OCI-LY7 (cell line): ENCODE results near the gene SRCAP. TPM values are rescaled to one million over a fixed set of nuclear protein-coding genes. Genes with fewer than 3 reads are reported as not detected.

Experiments
- BruUV-seq: library from RNA; stranded (reverse); fragments of 400-500 nt; replicated peaks from 2 replicates; lab custom pipeline; 2021; lab: Mats Ljungman, UMichigan
- CTCF ChIA-PET: fragments of 300-600 bp; sonication (Branson Sonifier 250); formaldehyde crosslinking; loops from one replicate; lab custom pipeline; 2022; ENCODE audit warnings: antibody characterized with exemption; ENCODE audit not compliant: unreplicated experiment; lab: Charles Lee
- POLR2A ChIA-PET: fragments of 300-600 bp; sonication (Branson Sonifier 250); formaldehyde crosslinking; loops from one replicate; lab custom pipeline; 2022; ENCODE audit warnings: antibody characterized with exemption; lab: Charles Lee
- DNase-seq: peaks from one replicate; pipeline ENCODE4 v3.0.0-alpha.2; 2015; ENCODE audit warnings: low spot score
- H2AFZ ChIP-seq: fragments of 200-600 bp; sonication (generic), shearing (Covaris generic); 2 replicates; pipeline ENCODE4 v1.6.1; 2014; ENCODE audit warnings: mild to moderate bottlenecking, antibody characterized with exemption, low read length, moderate library complexity
- H3K27ac ChIP-seq: fragments of 200-600 bp; sonication (generic); 2 replicates; pipeline ENCODE4 v1.5.1; 2014; ENCODE audit warnings: mixed run types, low read depth, mild to moderate bottlenecking, moderate library complexity, low read length, inconsistent platforms; ENCODE audit not compliant: poor library complexity, severe bottlenecking
- H3K36me3 ChIP-seq: fragments of 200-600 bp; sonication (generic); 2 replicates; pipeline ENCODE4 v1.6.1; 2014; ENCODE audit warnings: mild to moderate bottlenecking, antibody characterized with exemption, low read length, moderate library complexity, mixed read lengths; ENCODE audit not compliant: insufficient read depth
- H3K4me1 ChIP-seq: fragments of 200-600 bp; sonication (generic); 2 replicates; pipeline ENCODE4 v1.5.1; 2014; ENCODE audit warnings: mild to moderate bottlenecking, low read length; ENCODE audit not compliant: insufficient read depth, poor library complexity, severe bottlenecking
- H3K4me2 ChIP-seq: fragments of 200-600 bp; sonication (generic); 2 replicates; pipeline ENCODE4 v1.6.1; 2014; ENCODE audit warnings: mild to moderate bottlenecking, low read length
- H3K4me3 ChIP-seq: fragments of 200-600 bp; sonication (generic); 2 replicates; pipeline ENCODE4 v1.5.1; 2014; ENCODE audit warnings: mild to moderate bottlenecking, low read depth, low read length; ENCODE audit not compliant: poor library complexity, severe bottlenecking
- H3K79me2 ChIP-seq: fragments of 200-600 bp; sonication (generic); 2 replicates; pipeline ENCODE4 v1.6.1; 2016; ENCODE audit warnings: low read depth, mild to moderate bottlenecking, low read length, moderate library complexity, mixed read lengths; ENCODE audit not compliant: insufficient read depth
- H3K9me2 ChIP-seq: fragments of 200-600 bp; sonication (generic); 2 replicates; pipeline ENCODE4 v1.6.1; 2016; ENCODE audit warnings: mild to moderate bottlenecking, low read length, mixed read lengths; ENCODE audit not compliant: insufficient read depth
- H3K9me3 ChIP-seq: fragments of 200-600 bp; sonication (generic); 2 replicates; pipeline ENCODE4 v1.6.1; 2014; ENCODE audit warnings: mild to moderate bottlenecking, mixed run types, low read length, mixed read lengths
- H4K20me1 ChIP-seq: fragments of 200-600 bp; sonication (generic); 2 replicates; pipeline ENCODE4 v1.6.1; 2014; ENCODE audit warnings: mild to moderate bottlenecking, antibody characterized with exemption, low read length, moderate library complexity, mixed read lengths; ENCODE audit not compliant: insufficient read depth
- CTCF ChIP-seq: fragments of 200-600 bp; sonication (generic); conservative IDR thresholded peaks from 2 replicates; pipeline ENCODE4 v1.5.1; 2014; ENCODE audit warnings: mild to moderate bottlenecking, antibody characterized with exemption, low read length, moderate library complexity, mixed read lengths
- EZH2phosphoT487 ChIP-seq: fragments of 200-600 bp; sonication (generic); IDR thresholded peaks from 2 replicates; pipeline ENCODE4 v1.6.1; 2018; ENCODE audit warnings: low read depth, borderline replicate concordance, mild to moderate bottlenecking, mixed run types, antibody characterized with exemption, low read length, moderate library complexity, mixed read lengths
- intact Hi-C: fragments of 100-400 bp; cut with micrococcal nuclease; formaldehyde crosslinking; loops from one replicate; pipeline ENCODE4 v1.10.0; 2022; ENCODE audit not compliant: unreplicated experiment
- total RNA-seq, 2 experiments: library from RNA; depleted of rRNA in 1 of 2; stranded (reverse); fragments of >200 nt in 1 of 2; shearing (Covaris generic) in 1 of 2; gene quantifications; 2 replicates each; pipeline ENCODE4 v1.2.3, GENCODE V29; 2014 to 2022

Gene SRCAP
- total RNA-seq, 2 experiments from 2014 or later, result 41.8 to 93.7 TPM

GRCh38 chr16:30767767-30768465 is 68.9 kb downstream of the SRCAP start:
- TF ChIP-seq EZH2phosphoT487 (no peak), CTCF (no peak)
- peaks cover 8% of the 10 kb centered on the region; the same call in 1 of the 2 replicates for H3K79me2 ChIP-seq
- ChIA-PET CTCF (no interaction called here), POLR2A (interaction anchor here (0.6 kb wide), 1 partner anchor 66 kb away, joined by 3 read pairs; no protein-coding TSS in a partner anchor)
- no peaks in the 10 kb centered on the region for H3K9me2 ChIP-seq
- peaks cover 100% of the 10 kb centered on the region for H3K36me3 ChIP-seq
- no peaks in the 10 kb centered on the region for H4K20me1 ChIP-seq
- 0 out of 2 replicates have a peak overlapping the region, but pooled peaks have one; percentile 8 for H3K4me2 ChIP-seq
- H3K4me3 ChIP-seq, result no peak overlapping the region
- peak overlapping the region; percentile 20 for H3K27ac ChIP-seq
- peaks cover 26% of the 10 kb centered on the region for H3K4me1 ChIP-seq
- DNase-seq, result peak; percentile 38
- no peak overlapping the region for H2AFZ ChIP-seq
- intact Hi-C loops, result no loop called here
- H3K9me3 ChIP-seq, result no peaks in the 10 kb centered on the region
- no TSS peak for BruUV-seq

GRCh38 chr16:30768583-30769181 is 69.7 kb downstream of the SRCAP start:
- H3K36me3 ChIP-seq, result peaks cover 100% of the 10 kb centered on the region
- TF ChIP-seq EZH2phosphoT487, result no peak
- no peak for TF ChIP-seq CTCF

More at GRCh38 chr16:30768583-30769181, 69.7 kb downstream of the SRCAP start:
- ChIA-PET POLR2A (no interaction called here), CTCF (no interaction called here)
- Histone ChIP-seq H3K9me2 (no peaks in the 10 kb centered on the region), H3K27ac (no peak overlapping the region), H3K9me3 (no peaks in the 10 kb centered on the region), H3K79me2 (peaks cover under 1% of the 10 kb centered on the region; the same call in 1 of the 2 replicates), H3K4me3 (no peak overlapping the region), H4K20me1 (no peaks in the 10 kb centered on the region), H3K4me1 (peaks cover 19% of the 10 kb centered on the region), H2AFZ (no peak overlapping the region), H3K4me2 (no peak overlapping the region)
- BruUV-seq, result TSS peak; percentile 69
- intact Hi-C loops, result no loop called here
- DNase-seq, result no peak
